ENCODE results near the gene PLA2R1.

The PLA2R1 gene

GRCh38 chr2:159891917-159892730 lies 170.3 kb downstream of the PLA2R1 start:
- no peak for DNase-seq

- DNase-seq, result no peak
Observed at GRCh38 chr2:159891267-159891588, 171.2 kb downstream of the PLA2R1 start.

DNA sequence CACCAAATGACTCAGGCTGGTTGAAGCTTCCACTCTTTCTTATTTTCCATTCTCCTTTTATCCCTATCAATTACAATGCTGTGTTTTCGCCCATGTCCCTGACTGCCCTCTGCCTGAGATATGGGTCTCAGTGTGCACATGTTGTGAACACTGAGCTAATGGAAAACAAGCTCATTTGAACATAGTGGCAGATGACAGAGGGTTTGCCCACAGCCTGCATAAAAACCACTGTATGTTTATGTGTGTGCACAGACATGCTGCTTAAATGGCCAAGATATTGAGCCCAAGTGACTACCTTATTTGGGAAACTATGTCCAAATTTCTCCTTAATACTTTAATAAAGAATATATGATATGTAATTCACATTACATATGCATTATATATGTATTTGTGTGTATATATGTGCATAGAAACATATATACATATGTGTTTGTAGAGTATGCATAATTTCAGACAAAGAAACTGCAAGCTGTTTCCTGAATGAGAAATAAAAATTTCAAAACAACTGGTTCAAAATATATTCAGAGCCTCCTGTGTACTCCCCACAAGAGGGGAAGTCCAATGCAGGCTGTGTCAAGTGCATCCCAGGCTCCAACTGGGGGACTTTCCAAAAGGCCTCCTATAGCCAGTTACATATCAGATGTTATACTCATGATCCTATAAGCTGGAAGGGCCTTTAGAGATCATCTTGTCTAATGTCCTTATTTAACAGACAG lies 171.7 kb downstream of the PLA2R1 start:
- DNase-seq, result no peak

- no peak for DNase-seq
Observed at GRCh38 chr2:159882130-159882745, 180.2 kb downstream of the PLA2R1 start.

Data from DMS79 treated with DMSO at 0.1 percent for 48 hours (cell line).